ENCODE results near the gene ACBD3.

ACBD3 gene

GRCh38 chr1:226199971-226200370 lies 13.4 kb upstream of the ACBD3 start:
- no peak for TF ChIP-seq CTCF (IDR thresholded peaks at IDR 0.05; ENCODE audit: extremely low read depth, missing control alignments)
- no peak for DNase-seq (ENCODE audit: low spot score)

- DNase-seq (ENCODE audit: low spot score), result no peak
- no peak for TF ChIP-seq CTCF (IDR thresholded peaks at IDR 0.05; ENCODE audit: extremely low read depth, missing control alignments)
Observed at GRCh38 chr1:226195144-226195543, 8.6 kb upstream of the ACBD3 start.

- no peak for TF ChIP-seq CTCF (IDR thresholded peaks at IDR 0.05; ENCODE audit: extremely low read depth, missing control alignments)
Observed at GRCh38 chr1:226187380-226187779, 839 bp upstream of the ACBD3 start.

GRCh38 chr1:226187019-226187322 lies 430 bp upstream of the ACBD3 start:
- TF ChIP-seq CTCF (IDR thresholded peaks at IDR 0.05; ENCODE audit: extremely low read depth, missing control alignments), result no peak
- no peak for DNase-seq (ENCODE audit: low spot score)

More at GRCh38 chr1:226187380-226187779, 839 bp upstream of the ACBD3 start:
- DNase-seq (ENCODE audit: low spot score), result no peak

DNA sequence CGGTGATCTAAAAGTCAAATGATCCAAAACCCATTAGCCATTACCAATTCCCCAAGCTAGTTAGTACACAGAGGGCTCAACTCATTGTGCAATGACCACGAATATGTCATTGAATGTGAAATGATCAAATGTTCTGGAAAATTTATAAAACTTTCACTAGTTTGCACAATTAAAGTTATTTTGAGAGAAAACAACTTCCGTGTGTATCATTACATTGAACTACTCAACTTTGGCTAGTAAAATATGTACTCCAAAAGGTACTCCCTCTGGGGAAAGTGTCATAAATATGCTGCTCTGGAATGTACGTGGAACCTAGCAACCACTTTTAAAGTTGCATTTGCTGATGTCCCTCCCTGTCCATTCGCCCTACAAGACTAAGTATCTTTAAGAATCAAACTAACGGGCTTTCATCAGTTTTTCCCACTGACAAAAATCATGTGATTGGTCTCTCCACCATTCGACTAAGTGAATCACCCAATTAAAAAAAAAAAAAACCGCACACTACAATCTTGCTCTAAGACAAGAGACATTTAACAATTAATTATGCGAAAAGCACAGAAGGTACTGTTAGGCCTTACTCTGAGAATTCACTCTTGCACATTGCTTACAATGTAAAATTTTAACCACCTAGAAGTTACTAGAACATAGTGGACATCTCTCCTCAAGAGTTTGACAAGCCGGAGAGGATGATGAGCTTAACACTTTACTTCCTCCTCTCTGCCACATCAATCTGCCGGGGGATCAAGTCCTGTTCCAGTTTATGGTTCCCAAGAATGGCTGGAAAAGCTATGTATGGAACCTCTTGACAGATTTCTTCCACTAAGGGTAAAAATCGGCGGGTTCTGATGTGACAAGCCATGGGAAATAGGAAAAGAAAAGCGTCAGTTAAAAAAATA lies 1.2 kb downstream of the ACBD3 start:
- no peak for TF ChIP-seq CTCF (IDR thresholded peaks at IDR 0.05; ENCODE audit: extremely low read depth, missing control alignments)
- DNase-seq (ENCODE audit: low spot score), result no peak

DNA sequence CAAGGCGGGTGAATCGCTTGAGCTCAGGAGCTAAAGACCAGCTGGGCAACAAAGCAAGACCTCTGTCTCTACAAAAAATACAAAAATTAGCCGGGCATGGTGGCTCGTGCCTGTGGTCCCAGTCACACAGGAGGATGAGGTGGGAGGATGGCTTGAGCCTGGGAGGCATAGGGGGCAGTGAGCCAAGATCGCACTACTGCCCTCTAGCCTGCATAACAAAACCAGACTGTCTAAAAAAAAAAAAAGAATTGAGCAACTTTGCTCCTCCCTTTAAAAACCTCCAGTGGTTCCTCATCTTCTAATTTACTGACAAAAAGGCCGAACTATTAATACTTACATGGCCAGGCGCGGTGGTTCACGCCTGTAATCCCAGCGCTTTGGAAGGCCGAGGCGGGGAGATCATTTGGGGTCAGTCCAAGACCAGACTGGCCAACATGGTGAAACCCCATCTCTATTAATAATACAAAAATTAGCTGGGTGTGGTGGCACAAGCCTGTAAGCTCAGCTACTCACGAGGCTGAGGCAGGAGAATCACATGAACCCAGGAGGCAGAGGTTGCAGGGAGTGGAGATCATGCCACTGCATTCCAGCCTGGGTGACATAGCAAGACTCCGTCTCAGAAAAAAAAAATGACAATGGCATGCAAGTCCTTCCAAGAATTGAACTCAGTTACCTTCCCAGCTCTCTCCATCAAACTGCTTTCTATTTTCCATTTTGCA lies 4.4 kb downstream of the ACBD3 start:
- TF ChIP-seq CTCF (IDR thresholded peaks at IDR 0.05; ENCODE audit: extremely low read depth, missing control alignments), result no peak
- DNase-seq (ENCODE audit: low spot score), result peak; percentile 34

GRCh38 chr1:226176870-226177269 lies 9.7 kb downstream of the ACBD3 start:
- no peak for TF ChIP-seq CTCF (IDR thresholded peaks at IDR 0.05; ENCODE audit: extremely low read depth, missing control alignments)
- no peak for DNase-seq (ENCODE audit: low spot score)
